Measurements from ENCODE around the gene AFF2.

GRCh38 chrX:148592595-148592994 lies 92.2 kb downstream of the AFF2 start:
- TF ChIP-seq CTCF (IDR thresholded peaks at IDR 0.05) (no peak), POLR2A (IDR thresholded peaks at IDR 0.05) (no peak)

Data from esophagus squamous epithelium (tissue), 4 donors.